Calu3 (cell line): ENCODE results near the gene FBLN2. TPM values are rescaled to one million over a fixed set of nuclear protein-coding genes. Genes with fewer than 3 reads are reported as not detected.

Source experiments
- BruUV-seq: library from RNA; stranded (reverse); fragments of 400-500 nt; replicated peaks from 2 replicates; lab custom pipeline; 2021; lab: Mats Ljungman, UMichigan
- CTCF ChIA-PET: fragments of 300-600 bp; sonication (Branson Sonifier 250); formaldehyde crosslinking; loops from one replicate; lab custom pipeline; 2022; ENCODE audit warnings: antibody characterized with exemption; lab: Charles Lee
- DNase-seq: peaks from one replicate; pipeline ENCODE4 v3.0.0; 2022
- H3K27ac Mint-ChIP-seq: one replicate; pipeline ENCODE4 v1.8.0; 2022; ENCODE audit warnings: mixed read lengths; ENCODE audit not compliant: unreplicated experiment
- H3K27me3 Mint-ChIP-seq: one replicate; pipeline ENCODE4 v1.8.0; 2022; ENCODE audit warnings: mixed read lengths; ENCODE audit not compliant: unreplicated experiment
- H3K36me3 Mint-ChIP-seq: one replicate; pipeline ENCODE4 v1.8.0; 2022; ENCODE audit warnings: mild to moderate bottlenecking, moderate library complexity, mixed read lengths; ENCODE audit not compliant: insufficient read depth, unreplicated experiment
- H3K4me1 Mint-ChIP-seq: one replicate; pipeline ENCODE4 v1.8.0; 2022; ENCODE audit warnings: mild to moderate bottlenecking, low read depth, mixed read lengths; ENCODE audit not compliant: unreplicated experiment
- H3K4me3 Mint-ChIP-seq: one replicate; pipeline ENCODE4 v1.8.0; 2022; ENCODE audit warnings: mild to moderate bottlenecking, low read depth, moderate library complexity, mixed read lengths; ENCODE audit not compliant: unreplicated experiment
- H3K9me3 Mint-ChIP-seq: one replicate; pipeline ENCODE4 v1.8.0; 2022; ENCODE audit warnings: low read depth, mixed read lengths; ENCODE audit not compliant: unreplicated experiment
- CTCF ChIP-seq: fragments of 200-600 bp; IDR thresholded peaks from one replicate; pipeline ENCODE4 v1.8.0; 2022; ENCODE audit warnings: antibody characterized with exemption; ENCODE audit not compliant: unreplicated experiment
- intact Hi-C: fragments of 100-400 bp; cut with micrococcal nuclease; formaldehyde crosslinking; loops from one replicate; pipeline ENCODE4 v1.10.0; 2022; ENCODE audit not compliant: unreplicated experiment
- total RNA-seq: library from RNA; stranded (reverse); gene quantifications from 2 replicates; pipeline ENCODE4 v1.2.3, GENCODE V29; 2022

Gene FBLN2
- total RNA-seq, 1 experiment from 2014 or later: not detected

- BruUV-seq: no TSS peak
- TF ChIP-seq CTCF: no peak
- Mint-ChIP-seq H3K4me3 (no peak overlapping the region), H3K9me3 (peaks cover 2% of the 10 kb centered on the region), H3K27me3 (peaks cover 19% of the 10 kb centered on the region), H3K4me1 (peaks cover 9% of the 10 kb centered on the region), H3K27ac (no peak overlapping the region), H3K36me3 (no peaks in the 10 kb centered on the region)
- no peak for DNase-seq
- intact Hi-C loops: no loop called here
- CTCF ChIA-PET: no interaction called here
These were observed 74.3 kb downstream of the FBLN2 start for GRCh38 chr3:13623101-13623654.

GRCh38 chr3:13624021-13624420 is 75.1 kb downstream of the FBLN2 start:
- Mint-ChIP-seq H3K27ac (no peak overlapping the region), H3K9me3 (peaks cover 2% of the 10 kb centered on the region), H3K4me3 (no peak overlapping the region), H3K27me3 (peaks cover 22% of the 10 kb centered on the region), H3K36me3 (no peaks in the 10 kb centered on the region), H3K4me1 (peaks cover 9% of the 10 kb centered on the region)
- CTCF ChIA-PET: no interaction called here
- intact Hi-C loops: no loop called here
- TF ChIP-seq CTCF: no peak
- no peak for DNase-seq
- no TSS peak for BruUV-seq

DNA sequence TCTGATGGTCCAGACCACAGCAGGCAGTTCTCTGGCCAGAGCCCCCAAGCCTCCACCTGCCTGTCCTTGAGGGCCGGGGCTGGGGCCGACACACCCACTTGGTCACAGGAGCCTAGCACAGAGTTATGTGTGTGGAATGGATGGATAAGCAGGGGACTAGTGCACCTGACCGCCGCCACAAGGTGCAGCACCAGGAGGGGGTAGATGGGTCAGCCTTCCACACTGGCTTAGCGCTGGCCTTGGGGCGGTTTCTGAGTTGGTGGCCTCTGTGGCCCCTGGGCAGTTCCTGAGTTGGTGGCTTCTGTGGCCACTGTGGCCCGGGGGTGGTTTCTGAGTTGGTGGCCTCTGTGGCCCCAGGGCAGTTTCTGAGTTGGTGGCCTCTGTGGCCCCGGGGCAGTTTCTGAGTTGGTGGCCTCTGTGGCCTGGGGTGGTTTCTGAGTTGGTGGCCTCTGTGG is 75.8 kb downstream of the FBLN2 start:
- no peak overlapping the region for H3K4me3 Mint-ChIP-seq
- H3K4me1 Mint-ChIP-seq: peaks cover 9% of the 10 kb centered on the region
- H3K9me3 Mint-ChIP-seq: peaks cover 2% of the 10 kb centered on the region
- CTCF ChIA-PET: no interaction called here
- peaks cover 28% of the 10 kb centered on the region for H3K27me3 Mint-ChIP-seq
- intact Hi-C loops: no loop called here
- TF ChIP-seq CTCF: no peak
- no peak for DNase-seq
- no peak overlapping the region for H3K27ac Mint-ChIP-seq
- no TSS peak for BruUV-seq
- H3K36me3 Mint-ChIP-seq: no peaks in the 10 kb centered on the region

- Mint-ChIP-seq H3K36me3 (no peaks in the 10 kb centered on the region), H3K27me3 (peaks cover 33% of the 10 kb centered on the region), H3K4me1 (peaks cover 9% of the 10 kb centered on the region), H3K27ac (no peak overlapping the region), H3K4me3 (no peak overlapping the region), H3K9me3 (peaks cover 2% of the 10 kb centered on the region)
- DNase-seq: no peak
- intact Hi-C loops: no loop called here
- CTCF ChIA-PET: no interaction called here
- no TSS peak for BruUV-seq
- TF ChIP-seq CTCF: no peak
These were observed 77.5 kb downstream of the FBLN2 start for GRCh38 chr3:13626396-13626795.
